ENCODE data around the gene PLEKHD1.
A peak's percentile ranks its signal among the peaks of the same experiment; 100 is the strongest.

Gene PLEKHD1

GRCh38 chr14:69558774-69559173 is 74.2 kb downstream of the PLEKHD1 start:
- DNase-seq: no peak

DNA sequence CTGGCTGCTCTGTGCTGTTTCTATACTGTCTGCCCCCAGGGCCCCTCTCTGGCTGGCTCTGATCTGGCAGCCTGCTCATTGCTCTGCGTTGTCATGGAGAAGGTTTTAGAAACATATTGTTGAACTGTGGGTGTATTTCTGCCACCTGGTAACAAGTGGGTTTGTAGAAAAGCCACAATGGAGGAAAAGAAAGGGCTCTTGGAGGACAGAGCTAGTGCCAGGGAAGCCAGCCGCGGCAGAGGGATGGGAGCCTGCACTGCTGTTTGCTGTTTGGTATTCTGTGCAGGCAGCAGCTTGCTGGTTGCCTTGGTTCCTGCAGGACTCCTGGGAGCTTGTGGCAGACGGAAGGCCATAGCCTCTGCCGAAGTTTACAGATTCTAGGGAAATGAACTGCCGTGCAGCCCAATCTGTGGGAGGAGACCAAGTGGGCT is 75.1 kb downstream of the PLEKHD1 start:
- peak; percentile 89 to 91 for DNase-seq

GRCh38 chr14:69560826-69561225 is 76.3 kb downstream of the PLEKHD1 start:
- no peak for DNase-seq

- DNase-seq: no peak
These were observed 77.4 kb downstream of the PLEKHD1 start for GRCh38 chr14:69561893-69562292.

- no peak for DNase-seq
These were observed 83.0 kb downstream of the PLEKHD1 start for GRCh38 chr14:69567563-69567962.

GRCh38 chr14:69569859-69570258 is 85.3 kb downstream of the PLEKHD1 start:
- DNase-seq: no peak

DNA sequence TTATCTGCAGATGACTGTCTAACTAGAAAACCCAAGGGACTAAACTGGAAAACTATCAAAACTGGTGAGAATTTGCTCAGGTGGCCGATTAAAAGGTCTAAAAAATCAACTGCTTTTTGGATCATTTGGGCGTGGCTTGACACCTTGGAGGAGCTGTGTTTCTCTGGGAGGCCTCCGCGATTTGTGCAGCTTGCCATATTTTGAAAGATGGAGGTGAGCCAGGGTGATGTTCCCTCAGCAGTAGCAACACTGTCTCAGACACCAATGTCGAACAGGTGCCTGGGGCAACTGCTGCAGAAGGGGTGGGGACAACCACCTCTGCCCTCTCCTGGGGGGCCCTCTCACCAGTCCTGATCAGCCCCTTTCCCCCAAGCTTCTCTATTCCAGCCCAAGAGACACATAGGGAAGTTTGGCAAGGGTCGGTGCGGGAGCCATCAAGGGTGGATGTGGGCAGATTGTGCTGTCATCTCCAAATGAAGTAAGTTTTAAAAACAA is 86.4 kb downstream of the PLEKHD1 start:
- DNase-seq: no peak

GRCh38 chr14:69571449-69572029 is 87.0 kb downstream of the PLEKHD1 start:
- peak in 1 of 2 experiments; percentile 63 for DNase-seq

GRCh38 chr14:69572030-69572840 is 87.7 kb downstream of the PLEKHD1 start:
- peak; percentile 61 to 84 for DNase-seq

- DNase-seq: peak in 1 of 2 experiments; percentile 40
These were observed 88.3 kb downstream of the PLEKHD1 start for GRCh38 chr14:69572841-69573135.

DNA sequence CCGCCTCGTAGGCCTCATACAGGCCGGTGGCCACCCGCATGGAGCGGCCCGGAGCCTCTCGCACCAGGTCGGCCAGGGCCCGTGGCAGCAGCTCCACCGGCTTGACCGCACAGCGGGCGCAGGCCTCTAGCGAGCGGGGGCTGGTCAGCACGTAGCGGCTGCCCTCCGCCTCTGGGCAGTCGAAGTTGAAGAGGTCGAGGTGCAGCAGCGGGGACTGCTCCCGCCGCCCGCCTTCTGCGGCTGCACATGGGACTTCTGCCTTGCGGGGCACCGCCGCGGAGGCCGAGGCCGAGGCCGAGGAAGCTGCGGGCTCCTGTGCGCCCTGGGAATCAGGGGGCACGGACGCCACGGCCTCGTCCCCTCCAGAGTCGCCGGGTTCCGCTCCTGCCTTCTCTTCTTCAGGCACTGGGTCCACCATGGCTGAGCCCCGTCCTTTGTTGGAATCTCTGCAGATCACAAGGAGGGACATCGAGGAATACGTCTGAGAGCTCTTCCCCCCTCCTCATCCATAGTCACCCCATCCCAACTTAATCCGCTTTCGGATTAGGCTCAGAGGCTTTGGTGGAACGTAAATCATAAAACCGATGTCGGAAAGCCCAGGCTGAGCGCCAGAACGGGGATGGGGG is 88.8 kb downstream of the PLEKHD1 start:
- no peak for DNase-seq

- DNase-seq: peak; percentile 82 to 93
These were observed 89.3 kb downstream of the PLEKHD1 start for GRCh38 chr14:69573831-69574262.

- peak; percentile 78 to 89 for DNase-seq
These were observed 89.9 kb downstream of the PLEKHD1 start, which contains the start of gene CCDC177 for GRCh38 chr14:69574263-69574953. TSS of gene CCDC177 (minus strand) at chr14:69574871. CDS start at chr14:69573622, 1,249 bp downstream.

GRCh38 chr14:69574954-69575295 is 90.4 kb downstream of the PLEKHD1 start:
- no peak for DNase-seq

DNA sequence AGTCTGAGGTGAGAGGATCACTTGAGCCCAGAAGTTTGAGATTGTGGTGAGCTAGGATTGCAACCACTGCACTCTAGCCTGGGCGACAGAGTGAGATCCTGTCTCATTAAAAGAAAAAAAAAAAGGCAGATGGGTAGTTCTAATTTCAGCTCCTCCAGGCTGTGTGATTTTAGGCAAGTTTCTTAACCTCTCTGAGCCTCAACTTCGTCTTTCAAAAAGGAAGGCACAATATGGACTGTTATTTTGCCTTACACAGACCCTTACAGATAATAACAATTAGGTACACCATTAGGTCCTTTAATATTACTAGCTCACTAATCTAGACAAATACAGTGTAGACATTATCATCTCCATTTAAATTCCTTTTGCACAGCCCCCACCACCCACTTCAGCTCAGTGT is 94.9 kb downstream of the PLEKHD1 start:
- DNase-seq: no peak

GRCh38 chr14:69580009-69580577 is 95.6 kb downstream of the PLEKHD1 start:
- peak; percentile 40 to 55 for DNase-seq

Measured in NCI-H526 (cell line).